NCI-H2081 treated with DMSO at 0.1 percent for 48 hours (cell line): ENCODE results near the gene GPR152.
A peak's percentile ranks its signal among the peaks of the same experiment; 100 is the strongest.
"Not testable (repeated sequence)": the region's sequence is repeated elsewhere in the genome, so short reads cannot be mapped to it uniquely, and the experiment has no call there.

Source experiments
- DNase-seq: peaks from one replicate; lab custom pipeline; 2025; lab: John Stamatoyannopoulos, UW

The GPR152 gene

GRCh38 chr11:67409261-67409666, 43.3 kb downstream of the GPR152 start:
- DNase-seq, result no peak

GRCh38 chr11:67408437-67409200, 43.9 kb downstream of the GPR152 start:
- no peak for DNase-seq

GRCh38 chr11:67407688-67408163, 44.8 kb downstream of the GPR152 start:
- DNase-seq, result no peak

- no peak for DNase-seq
Measured at GRCh38 chr11:67406969-67407687, 45.4 kb downstream of the GPR152 start.

GRCh38 chr11:67406420-67406968, 46.0 kb downstream of the GPR152 start:
- no peak for DNase-seq

- DNase-seq, result no peak
Measured at GRCh38 chr11:67405688-67406339, 46.7 kb downstream of the GPR152 start.

DNA sequence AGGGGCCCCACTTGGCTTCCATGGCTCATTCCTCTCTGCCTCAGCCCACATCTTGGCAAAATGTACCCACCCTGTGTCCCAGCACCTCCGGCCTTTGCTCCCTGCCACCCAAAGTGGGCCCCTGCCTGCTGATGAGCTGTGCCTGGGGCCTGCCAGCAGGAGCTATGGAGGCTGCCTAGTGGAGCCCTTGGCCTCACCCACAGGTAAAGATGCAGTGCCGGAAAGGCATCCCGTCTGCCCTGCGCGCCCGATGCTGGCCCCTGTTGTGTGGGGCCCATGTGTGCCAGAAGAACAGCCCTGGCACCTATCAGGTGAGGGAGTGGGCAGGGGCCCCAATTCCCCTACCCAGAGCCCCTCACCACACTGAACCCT, 47.3 kb downstream of the GPR152 start:
- no peak for DNase-seq

- DNase-seq, result no peak
Measured at GRCh38 chr11:67404515-67405195, 47.9 kb downstream of the GPR152 start.

- DNase-seq, result not testable (repeated sequence)
Measured at GRCh38 chr11:67403085-67403484, 49.4 kb downstream of the GPR152 start.

- DNase-seq, result not testable (repeated sequence)
Measured at GRCh38 chr11:67402192-67402839, 50.2 kb downstream of the GPR152 start.

GRCh38 chr11:67401495-67402191, 50.9 kb downstream of the GPR152 start, which contains the start of gene PPP1CA:
TSS of gene PPP1CA (minus strand) at chr11:67401858. CDS start at chr11:67401782, 76 bp downstream.
- peak; percentile 37 for DNase-seq
